Measurements from ENCODE around the gene GM2A. TPM values are rescaled to one million over a fixed set of nuclear protein-coding genes. Genes with fewer than 3 reads are reported as not detected.

GM2A gene
- total RNA-seq, 1 donor from 2014 or later, result 27.1 TPM

DNA sequence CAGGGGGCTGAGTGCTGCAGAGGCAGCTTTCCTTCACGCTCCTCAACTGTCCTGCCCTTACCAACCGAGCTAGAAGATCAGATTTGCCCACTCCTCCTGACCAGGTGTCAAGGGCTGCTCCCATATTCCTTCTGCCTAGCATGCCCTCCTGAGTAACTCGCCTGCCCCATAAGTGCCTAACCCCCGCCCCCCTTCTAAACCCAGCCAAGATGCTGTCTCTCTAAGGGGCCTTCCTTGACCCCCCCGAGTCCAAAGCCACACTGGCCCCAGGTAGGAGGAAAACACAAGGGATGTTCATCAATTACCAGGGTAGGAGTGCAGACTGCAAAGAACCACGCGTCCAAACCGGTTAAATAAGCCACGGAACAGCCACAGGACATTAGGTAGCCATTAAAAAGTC is 33.8 kb upstream of the GM2A start:
- no peak overlapping the region for H3K4me3 Mint-ChIP-seq (ENCODE audit: low read depth)
- peaks cover 7% of the 10 kb centered on the region for H3K4me1 Mint-ChIP-seq (ENCODE audit: low read depth)
- H3K27ac Mint-ChIP-seq, result no peak overlapping the region
- TF ChIP-seq, protein P1, sequence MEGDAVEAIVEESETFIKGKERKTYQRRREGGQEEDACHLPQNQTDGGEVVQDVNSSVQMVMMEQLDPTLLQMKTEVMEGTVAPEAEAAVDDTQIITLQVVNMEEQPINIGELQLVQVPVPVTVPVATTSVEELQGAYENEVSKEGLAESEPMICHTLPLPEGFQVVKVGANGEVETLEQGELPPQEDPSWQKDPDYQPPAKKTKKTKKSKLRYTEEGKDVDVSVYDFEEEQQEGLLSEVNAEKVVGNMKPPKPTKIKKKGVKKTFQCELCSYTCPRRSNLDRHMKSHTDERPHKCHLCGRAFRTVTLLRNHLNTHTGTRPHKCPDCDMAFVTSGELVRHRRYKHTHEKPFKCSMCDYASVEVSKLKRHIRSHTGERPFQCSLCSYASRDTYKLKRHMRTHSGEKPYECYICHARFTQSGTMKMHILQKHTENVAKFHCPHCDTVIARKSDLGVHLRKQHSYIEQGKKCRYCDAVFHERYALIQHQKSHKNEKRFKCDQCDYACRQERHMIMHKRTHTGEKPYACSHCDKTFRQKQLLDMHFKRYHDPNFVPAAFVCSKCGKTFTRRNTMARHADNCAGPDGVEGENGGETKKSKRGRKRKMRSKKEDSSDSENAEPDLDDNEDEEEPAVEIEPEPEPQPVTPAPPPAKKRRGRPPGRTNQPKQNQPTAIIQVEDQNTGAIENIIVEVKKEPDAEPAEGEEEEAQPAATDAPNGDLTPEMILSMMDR (IDR thresholded peaks at IDR 0.05; ENCODE audit: unreplicated experiment), result no peak
- no peak for DNase-seq (ENCODE audit: low spot score, unreplicated experiment)
- no peaks in the 10 kb centered on the region for H3K9me3 Mint-ChIP-seq (ENCODE audit: low read depth)
- peaks cover 15% of the 10 kb centered on the region for H3K27me3 Mint-ChIP-seq
- no peaks in the 10 kb centered on the region for H3K36me3 Mint-ChIP-seq (ENCODE audit: insufficient read depth)

DNA sequence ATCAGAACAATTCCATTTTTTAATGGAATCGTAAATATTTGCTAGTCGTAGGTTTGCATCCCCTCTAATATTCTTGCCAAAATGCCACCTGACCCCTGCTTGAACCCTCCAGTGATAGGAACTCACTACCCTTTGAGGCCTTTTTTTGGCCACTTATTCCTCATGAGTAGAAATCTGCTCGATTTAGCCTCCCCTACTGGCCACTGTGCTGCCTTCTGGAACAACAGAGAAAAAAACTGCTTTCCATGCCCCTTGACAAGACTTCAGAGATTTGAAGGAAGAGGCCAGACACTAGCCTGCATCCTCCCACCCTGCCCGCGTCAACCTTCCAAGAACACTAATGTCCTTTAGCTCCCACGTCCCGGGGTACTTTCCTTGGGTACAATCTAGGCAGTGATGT is 33.2 kb upstream of the GM2A start:
- TF ChIP-seq, protein P1 (IDR thresholded peaks at IDR 0.05; ENCODE audit: unreplicated experiment), result peak; percentile 9
- Mint-ChIP-seq H3K4me3 (ENCODE audit: low read depth) (no peak overlapping the region), H3K36me3 (ENCODE audit: insufficient read depth) (no peaks in the 10 kb centered on the region), H3K27ac (no peak overlapping the region), H3K27me3 (peaks cover 15% of the 10 kb centered on the region), H3K4me1 (ENCODE audit: low read depth) (peaks cover 7% of the 10 kb centered on the region), H3K9me3 (ENCODE audit: low read depth) (no peaks in the 10 kb centered on the region)
- DNase-seq (ENCODE audit: low spot score, unreplicated experiment), result no peak

DNA sequence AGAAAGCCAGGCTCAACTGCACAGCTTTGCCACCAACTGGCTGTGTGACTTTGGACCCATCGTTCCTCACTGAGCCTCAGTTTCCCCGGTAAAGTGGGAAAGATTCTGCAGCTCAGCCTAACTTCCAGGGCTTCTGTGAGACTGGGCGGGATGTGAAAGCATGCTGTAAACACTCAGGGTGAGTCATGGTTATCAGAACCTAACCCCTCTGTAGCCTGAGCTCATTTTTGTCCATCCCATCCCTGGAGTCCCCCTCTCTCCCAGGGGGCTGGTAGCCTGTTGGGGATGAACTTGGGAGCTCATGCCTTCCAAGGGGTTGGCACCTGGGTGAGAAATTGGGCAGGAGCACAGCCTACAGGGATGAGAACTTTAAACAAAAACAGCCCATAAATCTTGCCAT is 31.4 kb upstream of the GM2A start:
- Mint-ChIP-seq H3K27ac (no peak overlapping the region), H3K4me1 (ENCODE audit: low read depth) (peaks cover 7% of the 10 kb centered on the region)

DNA sequence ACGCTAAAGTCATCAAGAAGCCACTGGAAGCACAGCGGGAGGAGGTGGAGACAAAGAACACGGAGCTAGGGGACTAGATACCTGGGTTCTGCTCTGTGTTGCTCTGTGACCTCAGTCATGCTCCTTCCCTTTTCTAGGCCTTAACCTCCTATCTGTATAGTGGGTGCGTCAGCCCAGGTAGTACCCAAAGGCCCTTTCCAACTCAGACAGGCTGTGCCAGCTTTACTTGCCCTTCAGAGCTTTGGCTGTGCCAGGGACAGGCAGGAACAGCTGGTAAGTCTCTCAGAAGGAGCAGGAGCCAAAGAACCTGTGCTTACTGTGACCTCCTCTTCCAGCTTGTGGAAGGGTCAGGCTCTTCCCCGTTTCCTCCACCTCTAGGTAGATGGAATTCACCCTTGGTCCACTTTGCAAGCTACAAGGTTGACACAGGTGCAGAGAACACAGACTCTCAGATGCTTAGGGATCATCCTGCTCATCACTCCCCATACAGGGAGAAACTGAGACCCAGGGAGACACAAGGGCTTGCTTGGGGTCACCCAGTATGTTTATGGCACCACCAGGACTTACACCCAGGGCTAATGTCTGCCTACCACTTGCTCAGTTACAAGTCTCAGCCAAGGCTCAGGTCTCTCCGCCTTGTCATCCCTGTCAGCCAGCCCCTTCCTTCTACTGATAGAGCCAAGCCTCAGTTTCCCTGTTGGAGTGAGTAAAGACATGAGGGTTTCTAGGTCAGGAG is 30.8 kb upstream of the GM2A start:
- Mint-ChIP-seq H3K27ac (no peak overlapping the region), H3K9me3 (ENCODE audit: low read depth) (no peaks in the 10 kb centered on the region), H3K4me3 (ENCODE audit: low read depth) (peak overlapping the region; percentile 76), H3K27me3 (peaks cover 15% of the 10 kb centered on the region), H3K36me3 (ENCODE audit: insufficient read depth) (no peaks in the 10 kb centered on the region), H3K4me1 (ENCODE audit: low read depth) (peaks cover 7% of the 10 kb centered on the region)
- DNase-seq (ENCODE audit: low spot score, unreplicated experiment), result no peak
- TF ChIP-seq, protein P1 (IDR thresholded peaks at IDR 0.05; ENCODE audit: unreplicated experiment), result no peak

More for the DNA sequence above, 31.4 kb upstream of the GM2A start:
- Mint-ChIP-seq H3K27me3 (peaks cover 15% of the 10 kb centered on the region), H3K4me3 (ENCODE audit: low read depth) (no peak overlapping the region), H3K36me3 (ENCODE audit: insufficient read depth) (no peaks in the 10 kb centered on the region), H3K9me3 (ENCODE audit: low read depth) (no peaks in the 10 kb centered on the region)
- TF ChIP-seq, protein P1 (IDR thresholded peaks at IDR 0.05; ENCODE audit: unreplicated experiment), result no peak
- DNase-seq (ENCODE audit: low spot score, unreplicated experiment), result no peak

DNA sequence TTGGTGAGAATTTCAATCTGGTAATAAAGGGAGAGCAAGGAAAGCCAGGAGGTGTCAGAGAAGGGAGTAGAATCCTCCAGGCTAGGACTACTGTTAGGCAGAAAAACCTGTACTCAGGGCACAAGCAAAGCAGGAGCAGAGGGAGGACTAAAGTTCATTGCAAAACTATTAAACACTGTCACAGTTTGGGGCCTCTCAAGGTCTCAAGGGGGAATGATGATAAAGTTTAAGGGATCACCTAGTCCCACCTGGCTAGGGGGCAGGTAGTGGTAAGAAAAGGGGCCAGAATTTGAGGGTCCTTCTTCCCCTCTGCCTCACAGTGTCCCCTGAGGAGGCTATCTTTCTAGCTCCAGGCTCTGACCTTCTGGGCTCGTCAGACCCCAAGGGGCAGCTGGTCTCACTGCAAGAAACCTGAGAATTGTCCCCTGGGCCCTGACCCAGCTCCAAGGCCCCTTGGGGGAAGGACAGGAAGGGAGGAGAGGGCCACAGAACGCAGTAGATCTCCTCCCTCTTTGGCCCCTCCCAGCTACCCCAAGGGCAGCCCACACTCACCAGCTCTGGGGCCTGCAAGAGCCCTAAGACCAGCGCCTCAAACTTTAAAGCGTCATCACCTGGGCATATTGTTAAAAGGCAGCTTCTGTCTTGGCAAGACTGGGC is 30.1 kb upstream of the GM2A start:
- DNase-seq (ENCODE audit: low spot score, unreplicated experiment), result no peak
- Mint-ChIP-seq H3K4me1 (ENCODE audit: low read depth) (peaks cover 7% of the 10 kb centered on the region), H3K27me3 (peaks cover 15% of the 10 kb centered on the region), H3K9me3 (ENCODE audit: low read depth) (no peaks in the 10 kb centered on the region), H3K27ac (no peak overlapping the region), H3K4me3 (ENCODE audit: low read depth) (peak overlapping the region; percentile 76), H3K36me3 (ENCODE audit: insufficient read depth) (no peaks in the 10 kb centered on the region)
- TF ChIP-seq, protein P1 (IDR thresholded peaks at IDR 0.05; ENCODE audit: unreplicated experiment), result no peak
